T-cell (primary cell): ENCODE results near the gene PTPRD. TPM values are rescaled to one million over a fixed set of nuclear protein-coding genes. Genes with fewer than 3 reads are reported as not detected.

Experiments used
- ATAC-seq, 4 experiments: fragments of 200-7000 bp in 3 of 4; fragments of 150-1000 bp in 1 of 4; cut with Tn5 transposase; replicated peaks in 1 of 4; 1 replicate in 3 of 4; 2 replicates in 1 of 4; pipeline ENCODE4 v1.10.0; 2021; ENCODE audit warnings: moderate library complexity in 3 of 4, mild to moderate bottlenecking in 2 of 4, moderate number of reproducible peaks in 1 of 4
- CTCF ChIA-PET, 2 donors: fragments of 300-600 bp; sonication (Branson Sonifier 250); formaldehyde crosslinking; loops; one replicate each; lab custom pipeline; 2022; ENCODE audit warnings: antibody characterized with exemption in 2 of 2; lab: Charles Lee
- POLR2A ChIA-PET, 2 donors: fragments of 300-600 bp; sonication (Branson Sonifier 250); formaldehyde crosslinking; loops; one replicate each; lab custom pipeline; 2022; ENCODE audit warnings: antibody characterized with exemption in 2 of 2; lab: Charles Lee
- DNase-seq, 35 experiments: peaks; one replicate each; pipeline versions ENCODE4 v3.0.0 to v3.0.0-alpha.2; 2013 to 2023
- H3K27ac ChIP-seq: one replicate; pipeline ENCODE4 v1.5.1; 2013; ENCODE audit warnings: low read length
- H3K27me3 ChIP-seq, 2 experiments: replicated peaks in 1 of 2; 1 replicate in 1 of 2; 2 replicates in 1 of 2; pipeline versions ENCODE4 v1.6.1 to v1.7.0; 2013; ENCODE audit warnings: low read length in 1 of 2, mixed read lengths in 1 of 2; ENCODE audit not compliant: control insufficient read depth in 2 of 2, insufficient read depth in 2 of 2; ENCODE audit errors: extremely low read depth in 1 of 2
- H3K36me3 ChIP-seq, 2 donors: 1 replicate in 1 of 2; 2 replicates in 1 of 2; pipeline versions ENCODE4 v1.6.1 to v1.7.0; 2013; ENCODE audit warnings: low read length in 1 of 2; ENCODE audit not compliant: control insufficient read depth in 2 of 2, insufficient read depth in 1 of 2; ENCODE audit errors: extremely low read depth in 1 of 2
- H3K4me1 ChIP-seq, 2 experiments: 1 replicate in 1 of 2; 2 replicates in 1 of 2; pipeline versions ENCODE4 v1.6.1 to v1.7.0; 2013; ENCODE audit warnings: low read length in 2 of 2, mixed read lengths in 1 of 2; ENCODE audit not compliant: insufficient read depth in 2 of 2, control insufficient read depth in 1 of 2; ENCODE audit errors: extremely low read depth in 1 of 2
- H3K4me3 ChIP-seq, 2 donors: 1 replicate in 1 of 2; 2 replicates in 1 of 2; pipeline versions ENCODE4 v1.5.1 to v1.7.0; 2013; ENCODE audit warnings: mild to moderate bottlenecking in 2 of 2, low read length in 1 of 2, moderate library complexity in 1 of 2; ENCODE audit not compliant: control insufficient read depth in 1 of 2; ENCODE audit errors: extremely low read depth in 1 of 2
- H3K9me3 ChIP-seq: 2 replicates; pipeline ENCODE4 v1.7.0; 2013
- H3K27ac Mint-ChIP-seq, 2 donors: one replicate each; pipeline ENCODE4 v1.8.0; 2020 to 2021; ENCODE audit warnings: mild to moderate bottlenecking in 2 of 2, mixed read lengths in 2 of 2
- H3K27me3 Mint-ChIP-seq, 2 donors: one replicate each; pipeline ENCODE4 v1.8.0; 2021 to 2022; ENCODE audit warnings: mixed read lengths in 2 of 2
- H3K36me3 Mint-ChIP-seq: one replicate; pipeline ENCODE4 v1.8.0; 2021; ENCODE audit warnings: mixed read lengths
- H3K4me1 Mint-ChIP-seq, 3 donors: one replicate each; pipeline ENCODE4 v1.8.0; 2020 to 2022; ENCODE audit warnings: mixed read lengths in 3 of 3, mild to moderate bottlenecking in 1 of 3
- H3K4me3 Mint-ChIP-seq, 3 donors: one replicate each; pipeline ENCODE4 v1.8.0; 2020 to 2022; ENCODE audit warnings: mild to moderate bottlenecking in 3 of 3, mixed read lengths in 3 of 3, moderate library complexity in 3 of 3
- H3K9me3 Mint-ChIP-seq, 3 donors: one replicate each; pipeline ENCODE4 v1.8.0; 2020 to 2022; ENCODE audit warnings: mixed read lengths in 3 of 3
- WGBS: methylation state at CpG from one replicate; pipeline ENCODE4 v1.1.5; 2013; ENCODE audit warnings: missing lambda C conversion rate; ENCODE audit not compliant: insufficient coverage; 5-methylcytosine and 5-hydroxymethylcytosine counted together
- total RNA-seq, 35 experiments: library from RNA in 6 of 35; stranded (reverse) in 6 of 35; fragments of 120-200 nt in 1 of 35; gene quantifications; one replicate each; pipeline versions ENCODE4 v1.2.1 to v1.2.4 and lab custom pipeline; 2013 to 2026

Gene PTPRD
- total RNA-seq, 5 donors from 2014 or later (not counting 1 experiment from before 2014, with no cell fraction given): 0.13 to 0.61 (median 0.38) TPM; not detected in 2

GRCh38 chr9:9521033-9521779, 1091.6 kb downstream of the PTPRD start:
- POLR2A ChIA-PET: no interaction called here
- no peaks in the 10 kb centered on the region for H3K4me1 Mint-ChIP-seq
- Histone ChIP-seq H3K4me1 (no peaks in the 10 kb centered on the region), H3K9me3 (no peaks in the 10 kb centered on the region), H3K27ac (no peak overlapping the region), H3K36me3 (no peaks in the 10 kb centered on the region), H3K27me3 (no peaks in the 10 kb centered on the region), H3K4me3 (no peak overlapping the region)
- H3K4me3 Mint-ChIP-seq: no peak overlapping the region
- 55% methylated on average over 3 of the region's 5 CpGs for WGBS
- no peak overlapping the region for H3K27ac Mint-ChIP-seq
- no peaks in the 10 kb centered on the region for H3K27me3 Mint-ChIP-seq
- CTCF ChIA-PET: no interaction called here
- DNase-seq (no peak), ATAC-seq (no peak)
- peaks cover 0 to 4% (median 0%) of the 10 kb centered on the region in 3 donors for H3K9me3 Mint-ChIP-seq
- no peaks in the 10 kb centered on the region for H3K36me3 Mint-ChIP-seq

DNA sequence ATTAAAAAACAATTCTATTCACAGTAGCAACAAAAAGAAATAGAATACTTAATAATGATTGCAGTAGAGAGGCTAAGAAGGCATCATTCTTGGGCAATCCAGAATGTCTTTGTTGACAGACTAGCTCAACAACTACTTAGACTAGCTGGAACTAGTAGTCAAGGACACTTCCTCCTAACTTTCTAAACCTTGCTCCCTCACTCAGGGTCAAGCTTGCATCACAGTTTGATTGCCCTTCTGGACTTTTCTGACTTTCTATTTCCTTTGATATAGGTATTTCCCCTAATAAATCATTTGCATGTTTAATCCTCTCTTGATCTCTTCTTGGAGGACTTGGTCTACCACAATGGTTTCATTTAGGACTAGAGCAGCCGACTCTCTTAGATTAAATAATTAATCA, 1107.9 kb downstream of the PTPRD start:
- Histone ChIP-seq H3K9me3 (no peaks in the 10 kb centered on the region), H3K27ac (no peak overlapping the region), H3K4me1 (no peaks in the 10 kb centered on the region), H3K4me3 (no peak overlapping the region), H3K27me3 (no peaks in the 10 kb centered on the region), H3K36me3 (no peaks in the 10 kb centered on the region)
- DNase-seq: no peak
- Mint-ChIP-seq H3K27ac (no peak overlapping the region), H3K4me1 (no peaks in the 10 kb centered on the region), H3K9me3 (peaks cover 7 to 10% (median 7%) of the 10 kb centered on the region in 3 donors), H3K36me3 (no peaks in the 10 kb centered on the region), H3K27me3 (no peaks in the 10 kb centered on the region), H3K4me3 (no peak overlapping the region)
- ChIA-PET CTCF (no interaction called here), POLR2A (no interaction called here)
- WGBS: no CpG with 5 or more reads among the region's 1 CpG
- ATAC-seq: no peak

DNA sequence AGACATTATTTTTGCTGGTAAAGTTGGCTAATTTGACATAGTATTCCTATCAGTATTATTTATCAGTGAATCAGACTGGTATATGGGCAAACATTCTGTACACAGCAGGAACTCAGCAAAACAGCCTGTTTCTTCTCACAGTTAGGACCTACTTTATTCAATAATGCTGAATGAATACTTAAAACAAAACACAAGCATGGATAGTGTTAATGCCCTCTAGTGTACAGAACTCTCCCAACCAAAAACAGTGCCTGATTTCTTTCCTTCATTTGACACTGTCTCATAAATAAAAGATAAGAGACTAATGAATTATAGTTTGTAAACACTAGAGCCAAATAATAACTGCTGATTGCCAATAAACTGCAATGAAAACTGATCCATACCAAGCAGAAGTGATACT, 1113.3 kb downstream of the PTPRD start:
- H3K27me3 ChIP-seq: no peaks in the 10 kb centered on the region
- Mint-ChIP-seq H3K4me1 (no peaks in the 10 kb centered on the region), H3K27me3 (no peaks in the 10 kb centered on the region), H3K27ac (no peak overlapping the region), H3K4me3 (no peak overlapping the region), H3K9me3 (peaks cover 8 to 16% (median 15%) of the 10 kb centered on the region in 3 donors), H3K36me3 (no peaks in the 10 kb centered on the region)
- CTCF ChIA-PET: no interaction called here
- POLR2A ChIA-PET: no interaction called here
- no peaks in the 10 kb centered on the region for H3K4me1 ChIP-seq
- H3K9me3 ChIP-seq: no peaks in the 10 kb centered on the region
- no peak for DNase-seq
- no peak overlapping the region for H3K27ac ChIP-seq
- H3K36me3 ChIP-seq: no peaks in the 10 kb centered on the region
- no peak for ATAC-seq
- no peak overlapping the region for H3K4me3 ChIP-seq

DNA sequence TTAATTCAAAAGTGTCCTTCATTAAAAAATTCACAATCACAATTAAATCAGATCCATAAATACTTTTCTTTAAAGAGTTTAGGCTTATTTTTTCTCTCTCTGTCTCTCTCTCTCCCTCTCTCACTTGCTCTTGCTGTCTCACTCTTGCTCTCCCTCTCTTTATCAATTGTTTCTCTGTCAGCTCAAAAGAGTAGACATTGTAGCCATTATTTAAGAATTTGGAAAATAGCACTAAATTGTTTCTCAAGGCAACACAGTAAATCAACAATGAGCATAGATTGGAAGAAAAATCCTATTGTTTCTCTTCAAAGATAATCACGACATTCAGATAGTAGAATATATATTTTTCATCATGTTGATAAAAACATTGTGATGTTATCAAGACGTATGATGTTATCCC, 1114.0 kb downstream of the PTPRD start:
- no peak overlapping the region for H3K27ac Mint-ChIP-seq
- ChIA-PET CTCF (no interaction called here), POLR2A (no interaction called here)
- H3K4me3 ChIP-seq: no peak overlapping the region
- no peaks in the 10 kb centered on the region for H3K27me3 ChIP-seq
- H3K27ac ChIP-seq: no peak overlapping the region
- no peaks in the 10 kb centered on the region for H3K4me1 Mint-ChIP-seq
- DNase-seq: no peak
- no peaks in the 10 kb centered on the region for H3K27me3 Mint-ChIP-seq
- no peak overlapping the region for H3K4me3 Mint-ChIP-seq
- no peaks in the 10 kb centered on the region for H3K36me3 ChIP-seq
- no peaks in the 10 kb centered on the region for H3K9me3 ChIP-seq
- no peak for ATAC-seq
- no peaks in the 10 kb centered on the region for H3K36me3 Mint-ChIP-seq
- H3K4me1 ChIP-seq: no peaks in the 10 kb centered on the region
- no CpG with 5 or more reads among the region's 2 CpGs for WGBS
- peaks cover 8 to 19% (median 18%) of the 10 kb centered on the region in 3 donors for H3K9me3 Mint-ChIP-seq

DNA sequence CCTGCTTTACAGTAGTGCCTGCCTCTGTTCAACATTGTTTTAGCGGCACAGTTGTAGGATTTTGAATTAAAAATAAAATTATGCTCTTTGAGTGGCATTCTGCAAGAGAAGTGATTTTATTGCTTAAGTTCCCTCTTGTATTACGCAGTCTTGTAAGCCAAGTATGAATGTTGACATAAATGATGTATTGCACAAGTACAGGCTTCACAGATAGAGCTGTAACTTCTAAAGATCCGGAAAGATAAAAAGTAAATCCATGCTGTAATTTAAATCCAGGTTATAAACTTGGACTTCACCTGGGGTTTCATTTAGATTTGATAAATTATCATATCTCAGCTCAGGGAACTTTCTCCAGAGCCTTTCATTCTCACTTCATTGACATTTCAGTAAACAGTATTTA, 1114.7 kb downstream of the PTPRD start:
- Histone ChIP-seq H3K4me3 (no peak overlapping the region), H3K27ac (no peak overlapping the region), H3K27me3 (no peaks in the 10 kb centered on the region), H3K9me3 (no peaks in the 10 kb centered on the region), H3K4me1 (no peaks in the 10 kb centered on the region), H3K36me3 (no peaks in the 10 kb centered on the region)
- Mint-ChIP-seq H3K36me3 (no peaks in the 10 kb centered on the region), H3K9me3 (peaks cover 8 to 22% (median 20%) of the 10 kb centered on the region in 3 donors), H3K27me3 (no peaks in the 10 kb centered on the region), H3K4me3 (no peak overlapping the region), H3K4me1 (no peaks in the 10 kb centered on the region), H3K27ac (no peak overlapping the region)
- DNase-seq (no peak), ATAC-seq (no peak)
- 50% methylated on average over 1 of the region's 3 CpGs for WGBS
- POLR2A ChIA-PET: no interaction called here
- CTCF ChIA-PET: no interaction called here

- POLR2A ChIA-PET: no interaction called here
- H3K9me3 Mint-ChIP-seq: peaks cover 17 to 30% (median 21%) of the 10 kb centered on the region in 3 donors
These were observed 1118.5 kb downstream of the PTPRD start for GRCh38 chr9:9494336-9494735.

More at GRCh38 chr9:9494336-9494735, 1118.5 kb downstream of the PTPRD start:
- Histone ChIP-seq H3K27ac (no peak overlapping the region), H3K4me1 (no peaks in the 10 kb centered on the region), H3K4me3 (no peak overlapping the region), H3K27me3 (no peaks in the 10 kb centered on the region), H3K9me3 (no peaks in the 10 kb centered on the region), H3K36me3 (no peaks in the 10 kb centered on the region)
- CTCF ChIA-PET: no interaction called here
- Mint-ChIP-seq H3K36me3 (no peaks in the 10 kb centered on the region), H3K27ac (no peak overlapping the region), H3K4me3 (no peak overlapping the region), H3K4me1 (no peaks in the 10 kb centered on the region), H3K27me3 (no peaks in the 10 kb centered on the region)
- WGBS: no CpG with 5 or more reads among the region's 3 CpGs
- DNase-seq (no peak), ATAC-seq (no peak)
